NCI-H2171 treated with DMSO at 0.1 percent for 48 hours (cell line): ENCODE results near the gene ABCB1.

Experiments used
- DNase-seq: peaks from one replicate; lab custom pipeline; 2025; lab: John Stamatoyannopoulos, UW

The ABCB1 gene

DNA sequence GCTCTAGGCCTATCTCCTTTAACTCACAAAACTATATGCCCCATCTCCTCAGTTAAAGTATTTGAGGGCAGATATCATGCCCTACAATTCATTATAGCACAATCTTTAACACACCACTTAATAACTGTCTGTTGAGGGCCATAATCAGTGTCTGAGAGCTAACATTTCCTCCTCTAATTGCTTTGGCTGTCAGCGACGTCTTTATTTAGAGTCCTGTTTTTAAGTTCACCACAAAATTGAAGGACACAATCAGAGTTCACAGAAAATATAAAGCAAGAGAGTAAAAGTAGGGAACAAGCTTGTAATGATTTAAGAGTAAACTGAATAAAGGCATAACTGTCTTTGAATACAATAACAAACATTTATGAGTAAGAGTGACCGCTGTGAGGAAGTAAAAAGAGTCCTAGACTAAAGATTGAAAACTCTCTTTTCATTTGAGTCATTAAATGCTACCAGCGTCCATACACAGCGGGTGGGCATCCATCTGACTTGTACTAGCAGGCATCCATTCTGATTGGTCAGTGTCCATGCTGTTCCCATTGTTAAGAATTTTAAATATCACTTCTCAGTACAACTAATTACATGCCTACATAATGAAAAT lies 86.8 kb downstream of the ABCB1 start:
- DNase-seq, result no peak

DNA sequence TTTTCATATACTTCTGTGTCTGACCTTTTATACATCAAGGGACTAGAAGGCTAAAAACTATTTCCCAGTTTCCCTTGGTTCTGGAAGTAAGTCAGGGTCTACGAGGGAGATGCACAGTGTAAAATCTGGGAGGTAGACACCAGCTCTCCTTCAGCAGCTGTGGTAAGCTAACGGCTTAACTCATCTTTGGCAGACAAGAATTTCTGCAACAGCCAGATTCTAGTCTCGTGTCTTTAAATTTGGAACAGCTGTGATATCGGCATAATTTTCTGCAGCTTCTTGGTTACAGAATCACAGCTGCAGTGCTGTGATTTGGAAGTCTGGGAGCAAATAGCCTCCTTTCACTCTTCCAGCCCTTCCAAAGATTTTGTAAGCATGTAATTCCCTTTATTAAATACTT lies 87.8 kb downstream of the ABCB1 start:
- no peak for DNase-seq

DNA sequence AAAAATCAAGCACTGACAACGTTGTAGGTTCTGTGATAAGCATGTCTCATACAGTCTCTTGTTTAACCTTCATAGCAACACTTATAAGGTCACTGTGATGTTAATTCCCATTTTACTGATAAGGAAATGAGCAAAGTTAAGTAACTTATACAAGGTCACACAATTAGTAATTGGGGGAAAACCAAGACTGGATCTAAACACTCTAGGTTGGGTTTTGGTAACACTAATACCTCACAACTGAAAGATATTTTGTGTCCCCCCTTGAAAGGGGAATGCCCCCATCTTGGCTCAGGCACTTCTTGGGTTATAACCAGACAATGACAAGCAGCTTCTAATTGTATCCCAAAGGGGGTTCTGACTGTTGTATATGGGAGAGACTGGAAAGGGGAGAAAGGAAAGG lies 89.2 kb downstream of the ABCB1 start:
- DNase-seq, result no peak

DNA sequence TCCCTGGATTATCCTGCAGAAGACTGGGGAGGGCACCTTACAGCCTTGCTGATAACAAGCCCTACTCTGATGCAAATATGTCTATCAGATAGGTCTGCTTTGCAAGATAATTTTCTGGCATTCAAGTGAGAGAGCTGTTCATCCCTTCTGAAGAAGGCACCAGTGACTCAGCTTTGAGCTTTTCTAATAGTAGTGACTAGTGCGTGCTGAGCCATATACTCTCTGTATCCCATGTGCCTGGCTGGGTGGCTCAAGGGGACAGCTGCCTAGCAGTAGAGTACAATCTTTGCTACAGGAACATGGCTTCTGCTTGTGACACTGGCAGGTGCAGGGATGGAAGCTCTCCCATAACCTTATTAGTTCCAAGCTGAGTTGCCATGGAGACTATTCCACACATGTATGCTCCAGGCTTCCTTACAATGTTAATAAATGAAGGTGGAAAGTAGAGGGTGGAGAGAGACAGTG lies 90.2 kb downstream of the ABCB1 start:
- DNase-seq, result peak; percentile 23

DNA sequence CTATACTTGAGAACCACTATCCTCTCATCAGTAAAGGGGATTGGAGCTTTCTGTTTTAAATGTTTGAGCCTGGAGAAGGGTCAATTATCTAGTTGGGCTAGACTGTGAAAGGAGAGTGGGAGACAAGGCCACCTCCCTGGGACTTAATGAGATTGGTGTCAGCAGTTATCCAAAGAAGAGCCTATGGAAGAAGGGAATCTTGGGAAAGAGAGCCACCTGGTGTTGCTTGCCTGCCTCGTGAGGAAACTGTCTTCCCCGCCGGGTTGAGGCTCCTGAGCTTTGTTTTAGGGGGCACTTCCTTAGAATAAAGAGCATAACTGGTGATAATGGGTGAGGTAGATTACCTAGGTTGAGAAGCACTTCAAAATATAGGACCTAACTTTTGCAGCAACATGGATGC lies 93.2 kb downstream of the ABCB1 start:
- DNase-seq, result no peak

DNA sequence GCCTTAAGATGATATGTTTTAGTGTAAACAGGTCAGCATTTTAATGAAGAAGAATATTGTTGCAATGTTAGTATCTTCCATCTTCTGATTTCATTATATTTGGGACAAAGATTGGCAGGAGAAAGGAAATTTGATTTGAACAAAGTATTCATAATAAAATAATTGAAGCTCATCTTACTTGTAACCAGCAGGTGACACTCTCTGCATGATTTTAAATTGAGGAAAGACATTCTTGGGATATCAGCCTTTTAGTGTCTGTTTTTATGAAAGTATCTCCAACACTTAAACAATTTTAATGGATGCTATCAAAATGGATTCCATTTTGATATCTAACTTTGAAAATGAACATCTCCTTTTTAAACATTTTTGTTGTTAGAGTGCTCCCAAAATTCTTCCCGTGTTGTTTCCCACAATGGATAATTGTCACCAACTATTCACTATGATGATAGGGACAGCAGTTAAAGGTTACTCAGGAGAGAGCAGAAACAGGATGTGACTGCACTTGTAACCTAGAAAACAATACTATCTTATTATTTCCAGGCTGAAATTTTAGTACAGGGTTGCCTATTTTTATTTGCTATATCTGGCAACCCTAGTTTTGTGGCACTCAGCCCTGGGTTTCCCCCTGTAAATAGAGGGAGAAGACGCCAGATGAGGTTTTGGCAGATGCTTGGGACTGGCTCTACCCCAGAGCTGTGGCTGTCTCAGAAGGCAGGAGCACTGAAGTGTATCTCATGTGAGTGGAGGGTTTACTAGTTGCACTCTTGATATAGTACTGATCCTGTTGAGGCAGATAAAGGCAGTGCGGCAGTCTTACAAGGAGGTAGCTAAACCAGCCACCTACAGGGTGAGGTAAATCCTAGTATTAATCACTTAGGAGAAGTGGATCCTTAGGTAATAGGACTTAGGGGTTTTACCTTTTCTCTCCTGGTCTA lies 94.2 kb downstream of the ABCB1 start:
- DNase-seq, result no peak

DNA sequence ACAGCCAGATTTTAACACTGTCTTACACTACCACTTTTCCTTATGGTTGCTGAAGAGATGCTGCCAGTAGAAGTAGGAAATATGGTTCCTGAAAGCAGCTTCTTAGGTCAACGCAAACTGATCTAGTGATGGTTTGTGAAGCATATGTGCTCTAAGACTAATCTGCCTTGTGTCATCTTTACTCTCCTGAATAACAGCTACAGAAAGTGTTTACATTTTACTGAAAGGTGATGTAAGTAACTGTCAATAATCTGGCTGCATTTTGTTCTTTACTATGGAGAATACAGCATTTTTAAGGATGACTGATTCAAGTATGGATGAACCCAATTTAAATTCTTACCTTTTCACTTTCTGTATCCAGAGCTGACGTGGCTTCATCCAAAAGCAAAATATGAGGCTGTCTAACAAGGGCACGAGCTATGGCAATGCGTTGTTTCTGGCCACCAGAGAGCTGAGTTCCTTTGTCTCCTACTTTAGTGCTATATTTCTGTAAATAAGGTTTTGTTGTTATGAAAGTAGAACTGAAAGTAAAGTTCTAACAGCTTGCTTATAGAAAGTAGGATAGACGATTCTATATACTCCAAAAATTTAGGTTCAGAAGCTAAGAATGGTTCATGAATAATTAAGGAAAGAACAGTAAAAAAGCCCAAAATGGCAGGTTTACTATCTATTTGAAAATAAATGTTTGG lies 95.0 kb downstream of the ABCB1 start:
- no peak for DNase-seq

DNA sequence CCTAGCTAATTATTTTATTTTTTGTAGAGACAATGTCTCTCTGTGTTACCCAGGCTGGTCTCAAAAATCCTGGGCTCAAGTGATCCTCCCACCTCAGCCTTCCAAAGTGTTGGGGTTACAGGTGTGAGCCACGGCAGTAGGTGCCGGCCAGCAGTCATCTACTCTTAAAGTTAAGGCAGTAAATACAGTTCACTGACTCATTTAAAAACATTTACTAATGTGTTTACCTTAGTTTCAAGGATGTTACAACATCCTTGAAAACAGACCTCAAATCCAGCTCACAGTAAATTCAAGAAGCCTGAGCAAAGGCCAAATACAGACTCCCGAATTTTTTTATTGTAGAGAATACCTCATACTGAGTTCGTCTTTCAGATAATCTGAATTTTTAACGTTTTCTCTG lies 95.6 kb downstream of the ABCB1 start:
- no peak for DNase-seq

DNA sequence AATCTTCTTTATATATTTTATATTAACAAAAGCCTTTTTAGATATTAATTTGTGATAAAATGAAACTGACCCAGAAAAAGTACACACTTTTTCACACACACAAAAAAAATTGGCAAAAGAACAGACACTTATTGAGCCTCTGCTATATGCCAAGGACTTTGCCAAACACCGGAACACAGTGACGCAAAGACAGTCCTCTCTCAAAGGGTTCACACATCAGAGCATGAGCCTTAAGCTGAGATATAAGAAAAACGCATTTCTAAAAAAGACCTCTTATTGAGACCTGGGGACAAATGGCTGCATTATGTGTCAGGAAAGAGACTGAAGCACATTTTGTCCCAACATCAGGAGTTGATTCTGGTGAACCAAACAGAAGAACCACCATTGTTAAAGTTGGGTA lies 101.2 kb downstream of the ABCB1 start:
- no peak for DNase-seq

DNA sequence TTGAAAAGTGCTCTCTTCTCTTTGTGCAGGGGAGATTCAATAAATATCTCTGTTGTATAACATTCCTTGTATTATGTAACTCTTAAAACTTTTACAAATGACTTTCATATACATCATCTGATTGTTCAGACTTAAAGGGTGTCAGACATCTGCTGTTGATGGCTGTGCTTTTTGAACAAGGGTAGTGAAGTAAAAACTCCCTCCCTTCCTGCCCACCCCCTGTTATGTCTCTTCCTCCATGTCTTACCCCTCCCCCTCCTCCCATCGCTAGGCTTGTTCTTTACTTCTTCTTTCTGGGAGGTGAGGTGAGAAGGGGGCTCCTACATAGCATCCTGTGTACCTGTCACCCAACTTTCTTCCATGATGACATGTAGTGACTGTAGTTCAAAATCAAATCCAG lies 101.8 kb downstream of the ABCB1 start:
- no peak for DNase-seq

DNA sequence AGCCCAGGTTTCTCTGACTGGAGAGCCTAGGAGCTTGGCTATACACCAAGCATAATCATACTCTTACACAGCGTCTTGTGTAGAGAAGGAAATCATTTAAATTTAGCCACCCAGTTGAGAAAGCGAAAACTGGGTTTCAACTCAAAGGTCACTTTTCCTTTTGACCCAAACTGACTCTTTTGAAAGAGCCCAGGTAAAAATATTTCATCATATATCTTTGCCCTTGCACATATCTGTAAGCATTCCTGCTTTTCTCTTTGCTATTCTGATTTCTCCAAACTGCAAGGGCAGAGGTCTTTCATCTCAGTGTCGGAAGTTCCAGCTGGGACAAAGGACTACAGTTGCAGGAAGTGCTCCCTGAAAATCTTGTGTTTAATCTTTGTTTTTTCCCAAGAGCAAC lies 103.2 kb downstream of the ABCB1 start:
- DNase-seq, result no peak

DNA sequence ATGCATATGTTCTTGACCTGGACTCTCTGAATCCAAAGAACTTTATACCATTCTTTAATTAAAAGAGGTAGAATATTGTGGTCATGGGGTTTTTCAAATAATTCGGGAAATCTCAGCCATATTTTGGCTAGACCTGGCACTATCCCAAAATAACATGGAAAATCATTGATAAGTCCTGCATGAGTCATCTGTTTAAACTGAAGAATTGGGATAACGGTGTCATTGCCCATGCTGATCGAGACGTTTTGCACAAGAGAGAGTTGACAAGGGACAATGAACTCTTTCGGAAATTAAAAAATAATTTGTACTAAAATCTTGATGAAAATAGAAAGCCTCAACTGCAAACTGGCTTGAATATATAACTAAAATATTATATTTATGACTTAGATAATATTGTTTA lies 105.3 kb downstream of the ABCB1 start:
- no peak for DNase-seq

DNA sequence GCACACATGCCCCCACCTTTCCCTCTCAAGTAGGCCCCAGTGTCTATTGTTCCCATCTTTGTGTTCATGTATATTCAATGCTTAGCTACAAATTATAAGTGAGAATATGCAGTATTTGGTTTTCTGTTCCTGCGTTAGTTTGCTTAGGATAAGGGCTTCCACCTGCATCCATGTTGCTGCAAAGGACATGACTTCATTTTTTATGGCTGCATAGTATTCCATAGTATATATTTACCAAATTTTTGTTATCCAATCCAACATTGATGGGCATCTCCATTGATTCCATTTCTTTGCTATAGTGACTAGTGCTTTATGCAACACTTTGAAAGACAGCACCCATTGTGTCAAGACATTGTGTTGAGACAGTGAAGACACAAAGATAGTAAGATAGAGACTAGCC lies 106.2 kb downstream of the ABCB1 start:
- no peak for DNase-seq

DNA sequence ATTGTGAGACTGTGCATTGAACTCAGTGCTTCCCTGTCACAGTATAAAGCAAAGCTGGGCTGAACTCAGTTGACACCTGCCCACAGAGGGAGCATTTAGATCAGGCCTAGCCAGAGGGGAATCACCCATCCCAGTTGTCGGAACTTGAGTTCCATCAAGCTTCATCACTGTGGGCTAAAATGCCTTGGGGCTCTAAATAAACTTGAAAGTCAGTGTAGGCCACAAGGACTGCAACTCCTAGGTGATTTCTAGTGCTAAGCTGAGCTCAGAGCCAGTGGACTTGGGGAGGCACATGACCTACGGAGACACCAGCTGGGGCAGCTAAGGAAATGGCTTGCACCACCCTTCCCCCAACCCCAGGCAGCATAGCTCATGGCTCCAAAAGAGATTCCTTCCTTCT lies 117.6 kb downstream of the ABCB1 start:
- DNase-seq, result no peak

DNA sequence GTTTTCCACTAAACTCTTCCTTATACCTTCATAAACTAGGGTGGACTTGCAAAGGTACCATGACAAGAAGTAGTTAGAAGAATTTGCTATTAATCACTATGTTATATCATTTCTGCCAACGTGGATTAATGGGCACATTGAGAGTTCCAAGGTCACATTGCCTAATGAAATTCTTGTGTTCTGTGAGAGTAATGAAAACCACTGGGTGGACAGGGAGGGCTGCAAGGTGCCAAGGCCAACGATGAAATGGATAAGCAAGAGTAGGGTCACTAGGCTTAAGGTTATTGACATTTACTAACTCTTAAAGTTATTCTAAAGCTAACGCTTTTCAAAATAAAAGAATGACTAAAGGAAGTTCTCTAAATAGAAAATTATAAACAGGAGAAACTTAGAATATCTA lies 118.6 kb downstream of the ABCB1 start:
- no peak for DNase-seq

DNA sequence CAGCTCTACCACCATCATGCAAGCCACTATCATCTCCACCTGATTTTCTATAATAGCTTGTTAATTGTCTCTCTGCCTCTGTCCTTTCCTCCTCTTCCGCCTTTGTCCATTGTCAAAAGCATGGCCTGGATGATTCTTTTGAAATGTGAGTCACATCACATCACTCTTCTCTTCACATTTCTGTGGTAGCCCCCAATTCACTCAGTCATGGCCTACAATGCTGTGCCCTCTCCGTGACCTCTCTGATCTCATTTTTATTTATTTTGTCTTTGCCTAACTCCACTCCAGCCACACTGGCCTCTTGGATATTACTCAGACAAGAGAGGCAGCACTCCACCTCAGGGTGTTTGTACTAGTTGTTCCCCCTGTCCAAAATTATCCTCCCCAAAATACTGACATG lies 120.3 kb downstream of the ABCB1 start:
- no peak for DNase-seq

DNA sequence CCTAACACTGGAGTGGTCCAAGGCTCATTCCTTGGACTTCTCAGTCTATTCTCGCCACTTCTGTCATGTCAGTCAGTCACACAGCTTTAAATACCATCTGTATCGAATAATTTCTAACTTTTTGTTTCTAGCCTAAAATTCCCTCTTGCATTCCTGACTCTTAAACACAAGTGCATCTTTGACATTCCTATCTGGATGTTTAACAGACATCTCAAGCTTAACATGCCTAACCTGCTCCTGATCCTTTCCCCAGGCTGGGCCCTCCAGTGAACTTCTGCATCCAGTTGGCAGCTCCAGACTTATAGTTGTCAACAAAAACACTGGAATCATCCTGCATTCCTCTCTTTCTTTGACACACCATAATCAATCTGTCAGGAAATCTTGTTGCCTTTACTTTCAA lies 120.7 kb downstream of the ABCB1 start:
- no peak for DNase-seq

DNA sequence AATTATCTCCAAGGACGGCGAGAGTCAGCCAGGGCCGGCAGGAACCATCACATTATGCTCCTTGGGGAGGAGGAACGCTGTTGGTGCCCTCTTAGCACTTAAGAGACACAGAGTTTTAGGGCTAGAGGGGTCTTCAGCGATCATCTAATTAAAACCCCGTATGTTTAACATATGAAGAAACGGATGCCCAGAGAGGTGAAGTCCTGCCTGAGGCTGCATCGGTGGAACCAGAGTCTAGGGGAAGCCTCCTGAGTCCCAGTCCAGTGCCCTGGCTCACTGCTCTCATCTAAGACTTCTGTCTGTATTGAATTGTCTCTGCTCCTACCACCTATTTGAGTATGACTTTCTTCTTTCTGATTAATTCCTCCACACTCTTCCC lies 124.5 kb downstream of the ABCB1 start:
- no peak for DNase-seq

DNA sequence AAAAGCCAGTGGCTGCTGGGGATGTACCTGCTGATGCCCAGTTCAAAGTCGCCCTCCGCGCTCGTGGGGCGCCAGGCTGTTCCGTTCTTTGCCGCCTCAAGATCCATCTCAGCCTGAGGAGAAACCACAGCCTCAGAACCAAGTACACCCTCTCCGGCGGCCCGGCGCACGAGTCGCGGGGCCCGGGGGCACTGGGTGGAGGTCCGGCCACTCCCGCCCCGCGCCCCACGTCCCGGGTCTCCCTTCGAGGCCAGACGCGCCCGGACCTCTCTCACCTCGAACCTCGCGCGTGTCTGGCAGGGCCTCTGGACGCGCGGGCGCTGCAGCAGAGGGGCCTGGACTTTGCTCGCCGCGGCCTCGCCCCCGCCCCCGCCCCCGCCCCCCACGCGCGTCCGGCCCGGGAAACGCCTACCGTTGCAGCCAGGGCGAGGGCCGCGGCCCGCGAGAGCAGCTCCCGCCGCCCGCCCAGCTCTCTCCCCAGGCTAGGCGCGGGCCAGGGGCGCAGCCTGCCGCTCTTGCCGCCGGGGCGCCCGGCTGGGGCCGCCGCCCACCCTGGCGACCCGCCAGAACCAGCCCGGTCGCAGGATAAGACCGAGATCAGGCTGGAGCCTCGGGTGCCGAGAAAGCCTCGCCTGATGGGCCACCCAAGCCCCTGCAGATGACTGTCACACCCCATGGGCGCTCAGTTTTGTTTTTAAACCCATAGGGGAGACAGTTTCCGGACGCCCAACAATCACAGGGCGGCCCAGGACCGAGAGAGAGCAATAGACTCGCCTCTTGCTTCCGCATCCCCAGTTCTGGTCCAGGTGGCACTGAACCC lies 125.1 kb downstream of the ABCB1 start, which contains the start of gene ABCB4:
Gene ABCB4 (minus strand): TSS at position 322 of the 820 bp plus-strand sequence. CDS start 215 bp downstream, at position 107.
- DNase-seq, result no peak

DNA sequence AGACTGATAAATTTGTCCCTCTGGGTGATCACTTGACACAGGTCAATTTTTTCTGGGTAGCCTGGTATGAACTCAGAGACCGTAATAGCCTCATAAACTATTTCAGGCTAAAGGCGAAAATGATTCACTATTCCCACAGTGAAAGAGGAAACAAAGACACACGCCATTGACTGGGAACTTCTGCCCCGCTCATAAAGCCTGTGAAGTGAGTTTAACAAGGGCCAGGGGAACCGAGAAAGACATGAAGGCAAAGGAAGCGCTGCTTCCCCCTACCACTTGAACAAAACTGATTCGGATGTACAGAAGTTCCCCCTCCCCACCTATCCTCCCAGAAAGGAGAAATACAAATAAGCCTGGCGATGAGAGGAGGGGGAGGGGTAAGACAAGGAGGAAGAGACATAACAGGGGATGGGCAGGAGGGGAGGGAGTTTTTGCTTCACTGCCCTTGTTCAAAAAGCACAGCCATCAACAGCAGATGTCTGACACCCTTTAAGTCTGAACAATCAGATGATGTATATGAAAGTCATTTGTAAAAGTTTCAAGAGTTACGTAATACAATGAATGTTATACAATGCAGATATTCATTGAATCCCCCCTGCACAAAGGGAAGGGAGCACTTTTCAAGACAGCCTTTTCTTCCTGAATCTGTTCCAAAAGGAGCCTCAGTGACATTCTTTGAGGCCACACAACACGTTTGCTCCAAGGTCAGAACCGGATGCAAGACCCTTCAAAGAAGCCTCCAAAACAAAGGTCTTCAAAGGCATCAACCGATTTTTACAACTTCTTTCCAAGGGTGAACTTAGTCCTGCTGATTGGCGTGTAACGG lies 125.9 kb downstream of the ABCB1 start:
- no peak for DNase-seq

DNA sequence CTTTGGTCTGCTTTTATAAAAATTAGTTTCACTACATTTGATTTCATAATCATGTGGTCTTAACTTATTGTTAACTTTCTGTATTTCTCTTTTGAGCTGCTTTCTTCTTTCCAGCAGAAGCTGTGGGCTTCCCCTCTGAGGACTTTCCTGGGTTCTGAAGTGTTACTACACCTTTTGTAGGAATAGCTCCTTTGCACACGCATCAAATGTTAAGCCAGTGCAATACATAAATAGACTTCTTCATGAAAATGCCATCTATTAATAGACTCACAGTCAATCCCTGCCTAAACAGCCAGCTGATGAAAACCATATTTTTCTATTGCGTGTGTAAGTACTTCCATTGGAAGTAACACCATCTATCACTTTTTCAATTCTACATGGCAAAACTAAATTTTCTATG lies 126.7 kb downstream of the ABCB1 start:
- no peak for DNase-seq
